GM12878 (cell line): ENCODE results near the gene ARFRP1. TPM values are rescaled to one million over a fixed set of nuclear protein-coding genes. Genes with fewer than 3 reads are reported as not detected.

Experiments used
- ATAC-seq: fragments of 200-7000 bp; cut with Tn5 transposase; 3 replicates; pipeline ENCODE4 v1.9.1; 2020; ENCODE audit warnings: mild to moderate bottlenecking, moderate library complexity
- BruUV-seq: library from RNA; stranded (reverse); fragments of 400-500 nt; replicated peaks from 2 replicates; lab custom pipeline; 2021; lab: Mats Ljungman, UMichigan
- CTCF ChIA-PET: fragments of 300-600 bp; sonication (Branson Sonifier 250); formaldehyde crosslinking; extraction: SDS; loops from one replicate; lab custom pipeline; 2021; ENCODE audit warnings: inconsistent platforms; lab: Yijun Ruan, JAX
- POLR2A ChIA-PET: fragments of 350-600 bp; formaldehyde crosslinking; extraction: SDS; loops from one replicate; lab custom pipeline; 2021; ENCODE audit warnings: inconsistent platforms; lab: Charles Lee
- RAD21 ChIA-PET: fragments of 300-600 bp; sonication (Branson Sonifier 250); formaldehyde crosslinking; loops from one replicate; lab custom pipeline; 2023; ENCODE audit warnings: antibody characterized with exemption; ENCODE audit not compliant: unreplicated experiment; lab: Charles Lee
- SMC1A ChIA-PET: fragments of 300-600 bp; sonication (Branson Sonifier 250); formaldehyde crosslinking; loops from one replicate; lab custom pipeline; 2023; ENCODE audit not compliant: unreplicated experiment, uncharacterized antibody; lab: Charles Lee
- DNase-seq: peaks from one replicate; pipeline ENCODE4 v3.0.0-alpha.2; 2011; ENCODE audit warnings: low read depth, low spot score
- FAIRE-seq: peaks from 3 replicates; lab custom pipeline; 2011; peaks lifted over from hg19 to GRCh38; lab: Jason Lieb, UNC
- H2AFZ ChIP-seq: 2 replicates; pipeline ENCODE4 v1.6.0; 2011; ENCODE audit warnings: low read depth, low read length, control low read depth; ENCODE audit not compliant: control insufficient read depth
- H3K27ac ChIP-seq: 2 replicates; pipeline ENCODE4 v1.5.1; 2011; ENCODE audit warnings: control low read depth; ENCODE audit not compliant: control insufficient read depth, insufficient read depth
- H3K27me3 ChIP-seq, 2 experiments: replicated peaks in 1 of 2; 2 replicates each; pipeline versions ENCODE4 v1.6.0 to v1.6.1; 2011; ENCODE audit warnings: low read length in 1 of 2; ENCODE audit not compliant: control insufficient read depth in 2 of 2, insufficient read depth in 2 of 2
- H3K36me3 ChIP-seq, 2 experiments: 2 replicates each; pipeline ENCODE4 v1.5.1; 2011; ENCODE audit warnings: low read length in 1 of 2; ENCODE audit not compliant: control insufficient read depth in 2 of 2, insufficient read depth in 2 of 2
- H3K4me1 ChIP-seq: 2 replicates; pipeline ENCODE4 v1.6.1; 2011; ENCODE audit warnings: mild to moderate bottlenecking, low read length, moderate library complexity, mixed read lengths; ENCODE audit not compliant: control insufficient read depth, insufficient read depth
- H3K4me2 ChIP-seq: 2 replicates; pipeline ENCODE4 v1.6.0; 2011; ENCODE audit warnings: control low read depth; ENCODE audit not compliant: control insufficient read depth, insufficient read depth
- H3K4me3 ChIP-seq: fragments of 200-600 bp; sonication (generic); 2 replicates; pipeline ENCODE4 v1.5.1; 2016
- H3K79me2 ChIP-seq: 2 replicates; pipeline ENCODE4 v1.6.0; 2011; ENCODE audit warnings: low read length; ENCODE audit not compliant: control insufficient read depth, insufficient read depth
- H3K9ac ChIP-seq: 2 replicates; pipeline ENCODE4 v1.8.0; 2011; ENCODE audit warnings: low read length, control low read depth, mixed read lengths; ENCODE audit not compliant: control insufficient read depth, insufficient read depth
- H3K9me3 ChIP-seq: replicated peaks from 3 replicates; pipeline ENCODE4 v1.5.1; 2011; ENCODE audit warnings: mild to moderate bottlenecking, low read length; ENCODE audit not compliant: control insufficient read depth, insufficient read depth
- H4K20me1 ChIP-seq: 2 replicates; pipeline ENCODE4 v1.6.0; 2011; ENCODE audit not compliant: control insufficient read depth, insufficient read depth
- BHLHE40 ChIP-seq, 2 experiments: fragments of 450-650 bp in 1 of 2; IDR thresholded peaks; 2 replicates each; pipeline ENCODE4 v1.6.1; 2011 to 2017; ENCODE audit warnings: low read depth in 2 of 2, borderline replicate concordance in 1 of 2, improper control_type of control experiment in 1 of 2, low read length in 1 of 2, mild to moderate bottlenecking in 1 of 2
- BRCA1 ChIP-seq: IDR thresholded peaks from 2 replicates; pipeline ENCODE4 v1.6.1; 2011; ENCODE audit warnings: low read depth, low read length, improper control_type of control experiment
- KLF5 ChIP-seq: fragments of 450-650 bp; IDR thresholded peaks from 2 replicates; pipeline ENCODE4 v1.6.1; 2014; ENCODE audit warnings: mild to moderate bottlenecking; ENCODE audit not compliant: partially characterized antibody
- MEF2A ChIP-seq: IDR thresholded peaks from 2 replicates; pipeline ENCODE4 v1.6.1; 2011; ENCODE audit warnings: low read depth, mild to moderate bottlenecking, low read length, moderate library complexity; ENCODE audit not compliant: insufficient read depth
- PAX5 ChIP-seq: IDR thresholded peaks from 2 replicates; pipeline ENCODE4 v1.6.1; 2011; ENCODE audit warnings: low read depth, low read length, borderline replicate concordance
- RELA ChIP-seq: fragments of 450-650 bp; IDR thresholded peaks from 2 replicates; pipeline ENCODE4 v1.8.0; 2014; ENCODE audit warnings: borderline replicate concordance; ENCODE audit not compliant: partially characterized antibody
- ZNF622 ChIP-seq: fragments of 450-650 bp; IDR thresholded peaks from 2 replicates; pipeline ENCODE4 v1.6.1; 2017; ENCODE audit warnings: mild to moderate bottlenecking, inconsistent platforms
- ZZZ3 ChIP-seq: IDR thresholded peaks from 2 replicates; pipeline ENCODE4 v1.6.1; 2011; ENCODE audit warnings: low read depth; ENCODE audit not compliant: control insufficient read depth, insufficient read length
- WGBS: methylation state at CpG from one replicate; pipeline ENCODE4 v1.1.6; 2016; ENCODE audit warnings: low lambda C conversion rate; ENCODE audit not compliant: insufficient replicate concordance, insufficient coverage; ENCODE audit errors: missing lambda C conversion rate; 5-methylcytosine and 5-hydroxymethylcytosine counted together
- in situ Hi-C: fragments of 300-500 bp; cut with MboI; formaldehyde crosslinking; loops from 9 replicates; pipeline ENCODE4 v1.14.3; 2018; ENCODE audit warnings: mixed read lengths
- intact Hi-C: fragments of 100-400 bp; cut with micrococcal nuclease; formaldehyde crosslinking; loops from one replicate; pipeline ENCODE4 v1.14.2; 2022; ENCODE audit not compliant: unreplicated experiment
- polyA plus RNA-seq, 11 experiments: library from polyadenylated mRNA; depleted of rRNA in 4 of 11; unstranded in 6 of 11; stranded (reverse) in 5 of 11; fragments of >200 nt; fragmentation: Nextera tagmentation in 4 of 11; fragmentation: Illumina TruSeq in 1 of 11; extraction: Ambion mirVana in 4 of 11; extraction: Trizol in 1 of 11; gene quantifications; 1 replicate in 1 of 11; 2 replicates in 10 of 11; pipeline versions ENCODE4 v1.2.1 to v1.2.3, GENCODE V29; 2011 to 2016; ENCODE audit warnings: inconsistent platforms in 2 of 11, missing spikeins in 2 of 11, low read depth in 1 of 11
- total RNA-seq, 4 experiments: library from RNA; depleted of rRNA in 3 of 4; stranded (reverse); fragments of >200 nt in 3 of 4; fragmentation: Illumina TruSeq in 1 of 4; extraction: Trizol in 1 of 4; gene quantifications; 2 replicates each; pipeline versions ENCODE4 v1.2.1 to v1.2.3, GENCODE V29; 2013 to 2021
- TF ChIP-seq, protein P1 (sequence below): IDR thresholded peaks from 2 replicates; pipeline ENCODE4 v1.6.1; 2011; ENCODE audit warnings: low read depth, low read length, improper control_type of control experiment, borderline replicate concordance
- TF ChIP-seq, protein P2 (sequence below): fragments of 450-650 bp; IDR thresholded peaks from 2 replicates; pipeline ENCODE4 v1.6.1; 2017; ENCODE audit warnings: mild to moderate bottlenecking, moderate library complexity

ARFRP1 gene
- total and polyA plus RNA-seq, 10 of the 15 experiments (the other 5 are each of a cell fraction or from before 2014, with no cell fraction given): 0.37 to 71.7 (median 34.6) TPM

DNA sequence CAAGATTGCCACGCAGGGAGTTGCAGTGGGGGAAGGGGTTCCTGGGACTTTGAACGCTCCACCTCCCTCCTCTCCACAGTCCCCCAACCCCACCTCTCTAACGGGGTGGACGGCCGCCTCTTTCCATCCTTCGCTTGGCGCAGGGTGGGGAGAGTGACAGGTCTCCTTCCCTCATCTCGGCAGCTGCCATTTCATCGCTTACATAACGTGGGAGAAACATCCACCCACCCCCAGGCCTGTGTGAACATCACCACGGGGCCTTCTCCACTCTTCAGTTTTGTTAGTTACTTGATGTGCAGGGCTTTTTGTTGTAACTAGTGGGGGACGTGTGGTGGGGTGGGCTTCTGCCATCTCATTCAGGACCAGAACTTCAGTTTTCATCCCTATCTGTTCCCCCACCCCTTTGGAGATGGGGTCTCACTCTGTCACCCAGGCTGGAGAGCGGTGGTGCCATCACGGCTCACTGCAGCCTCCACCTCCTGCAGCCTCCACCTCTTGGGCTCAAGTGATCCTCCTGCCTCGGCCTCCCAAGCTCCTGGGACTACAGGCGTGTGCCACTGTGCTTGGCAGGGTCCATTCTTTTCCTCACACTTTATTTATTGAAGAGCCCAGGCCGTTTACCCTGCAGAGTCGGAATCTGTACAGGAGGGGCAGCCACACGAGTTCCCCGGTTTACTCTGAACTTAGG lies 32.0 kb downstream of the ARFRP1 start:
- H3K4me2 ChIP-seq: no peak overlapping the region
- no peak overlapping the region for H3K9ac ChIP-seq
- ChIA-PET CTCF (no interaction called here), SMC1A (no interaction called here), RAD21 (no interaction called here), POLR2A (no interaction called here)
- peaks cover 1 to 4% of the 10 kb centered on the region in 2 experiments; a peak in 2 of 4 replicates for H3K36me3 ChIP-seq
- no peak for ATAC-seq
- H3K4me1 ChIP-seq: no peaks in the 10 kb centered on the region
- in situ Hi-C loops: no loop called here
- BruUV-seq: no TSS peak
- no peaks in the 10 kb centered on the region for H3K27me3 ChIP-seq
- TF ChIP-seq PAX5 (no peak), BRCA1 (no peak), KLF5 (no peak), ZNF622 (no peak), MEF2A (no peak)
- no peaks in the 10 kb centered on the region for H4K20me1 ChIP-seq
- intact Hi-C loops: no loop called here
- no peak overlapping the region for H2AFZ ChIP-seq
- no peak overlapping the region for H3K4me3 ChIP-seq
- 96% methylated on average over 20 of the region's 20 CpGs for WGBS
- FAIRE-seq: no peak
- H3K79me2 ChIP-seq: no peaks in the 10 kb centered on the region
- no peak overlapping the region for H3K27ac ChIP-seq
- no peaks in the 10 kb centered on the region for H3K9me3 ChIP-seq
- no peak for DNase-seq

DNA sequence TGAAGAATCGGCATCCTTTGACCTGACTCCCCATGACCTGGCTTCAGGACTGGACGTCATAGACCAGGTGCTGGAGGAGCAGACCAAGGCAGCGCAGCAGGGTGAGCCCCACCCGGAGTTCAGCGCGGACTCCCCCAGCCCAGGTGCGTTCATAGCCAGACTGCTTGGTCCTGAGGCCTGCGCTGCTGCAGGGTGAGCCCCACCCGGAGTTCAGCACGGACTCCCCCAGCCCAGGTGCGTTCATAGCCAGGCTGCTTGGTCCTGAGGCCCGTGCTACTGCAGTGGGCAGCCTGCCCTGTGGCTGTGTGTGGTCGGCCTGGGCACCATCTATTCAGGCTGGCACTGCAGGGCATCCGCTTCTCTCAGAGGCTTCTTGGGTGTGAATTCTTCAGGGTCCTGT lies 33.8 kb downstream of the ARFRP1 start:
- WGBS: 89% methylated on average over 14 of the region's 14 CpGs
- DNase-seq (no peak), FAIRE-seq (no peak), ATAC-seq (no peak)
- no peaks in the 10 kb centered on the region for H3K27me3 ChIP-seq
- H3K4me3 ChIP-seq: no peak overlapping the region
- H4K20me1 ChIP-seq: no peaks in the 10 kb centered on the region
- ChIA-PET RAD21 (no interaction called here), POLR2A (no interaction called here), SMC1A (no interaction called here), CTCF (interaction anchor here (0.7 kb wide), 1 partner anchor 83 kb away, joined by 3 read pairs; no protein-coding TSS in a partner anchor)
- no peaks in the 10 kb centered on the region for H3K9me3 ChIP-seq
- no peaks in the 10 kb centered on the region for H3K4me1 ChIP-seq
- H3K27ac ChIP-seq: no peak overlapping the region
- intact Hi-C loops: no loop called here
- no TSS peak for BruUV-seq
- in situ Hi-C loops: no loop called here
- no peak overlapping the region for H2AFZ ChIP-seq
- H3K79me2 ChIP-seq: no peaks in the 10 kb centered on the region
- peaks cover 1 to 4% of the 10 kb centered on the region in 2 experiments; a peak in 2 of 4 replicates for H3K36me3 ChIP-seq
- TF ChIP-seq, protein P1, sequence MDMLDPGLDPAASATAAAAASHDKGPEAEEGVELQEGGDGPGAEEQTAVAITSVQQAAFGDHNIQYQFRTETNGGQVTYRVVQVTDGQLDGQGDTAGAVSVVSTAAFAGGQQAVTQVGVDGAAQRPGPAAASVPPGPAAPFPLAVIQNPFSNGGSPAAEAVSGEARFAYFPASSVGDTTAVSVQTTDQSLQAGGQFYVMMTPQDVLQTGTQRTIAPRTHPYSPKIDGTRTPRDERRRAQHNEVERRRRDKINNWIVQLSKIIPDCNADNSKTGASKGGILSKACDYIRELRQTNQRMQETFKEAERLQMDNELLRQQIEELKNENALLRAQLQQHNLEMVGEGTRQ: no peak
- no peak for TF ChIP-seq BHLHE40 (IDR thresholded peaks at IDR 0.05; ENCODE audit: borderline replicate concordance in 1 of 2, low read depth in 2 of 2, low read length in 1 of 2)
- TF ChIP-seq, protein P2, sequence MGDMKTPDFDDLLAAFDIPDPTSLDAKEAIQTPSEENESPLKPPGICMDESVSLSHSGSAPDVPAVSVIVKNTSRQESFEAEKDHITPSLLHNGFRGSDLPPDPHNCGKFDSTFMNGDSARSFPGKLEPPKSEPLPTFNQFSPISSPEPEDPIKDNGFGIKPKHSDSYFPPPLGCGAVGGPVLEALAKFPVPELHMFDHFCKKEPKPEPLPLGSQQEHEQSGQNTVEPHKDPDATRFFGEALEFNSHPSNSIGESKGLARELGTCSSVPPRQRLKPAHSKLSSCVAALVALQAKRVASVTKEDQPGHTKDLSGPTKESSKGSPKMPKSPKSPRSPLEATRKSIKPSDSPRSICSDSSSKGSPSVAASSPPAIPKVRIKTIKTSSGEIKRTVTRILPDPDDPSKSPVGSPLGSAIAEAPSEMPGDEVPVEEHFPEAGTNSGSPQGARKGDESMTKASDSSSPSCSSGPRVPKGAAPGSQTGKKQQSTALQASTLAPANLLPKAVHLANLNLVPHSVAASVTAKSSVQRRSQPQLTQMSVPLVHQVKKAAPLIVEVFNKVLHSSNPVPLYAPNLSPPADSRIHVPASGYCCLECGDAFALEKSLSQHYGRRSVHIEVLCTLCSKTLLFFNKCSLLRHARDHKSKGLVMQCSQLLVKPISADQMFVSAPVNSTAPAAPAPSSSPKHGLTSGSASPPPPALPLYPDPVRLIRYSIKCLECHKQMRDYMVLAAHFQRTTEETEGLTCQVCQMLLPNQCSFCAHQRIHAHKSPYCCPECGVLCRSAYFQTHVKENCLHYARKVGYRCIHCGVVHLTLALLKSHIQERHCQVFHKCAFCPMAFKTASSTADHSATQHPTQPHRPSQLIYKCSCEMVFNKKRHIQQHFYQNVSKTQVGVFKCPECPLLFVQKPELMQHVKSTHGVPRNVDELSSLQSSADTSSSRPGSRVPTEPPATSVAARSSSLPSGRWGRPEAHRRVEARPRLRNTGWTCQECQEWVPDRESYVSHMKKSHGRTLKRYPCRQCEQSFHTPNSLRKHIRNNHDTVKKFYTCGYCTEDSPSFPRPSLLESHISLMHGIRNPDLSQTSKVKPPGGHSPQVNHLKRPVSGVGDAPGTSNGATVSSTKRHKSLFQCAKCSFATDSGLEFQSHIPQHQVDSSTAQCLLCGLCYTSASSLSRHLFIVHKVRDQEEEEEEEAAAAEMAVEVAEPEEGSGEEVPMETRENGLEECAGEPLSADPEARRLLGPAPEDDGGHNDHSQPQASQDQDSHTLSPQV: no peak
- no peak for TF ChIP-seq ZZZ3
- no peak for TF ChIP-seq RELA
- H3K4me2 ChIP-seq: no peak overlapping the region
- no peak overlapping the region for H3K9ac ChIP-seq
